Right hindlimb (tissue), 1 donor: ENCODE data around the gene PODXL.
"Not testable (repeated sequence)": the region's sequence is repeated elsewhere in the genome, so short reads cannot be mapped to it uniquely, and the experiment has no call there.

Experiments
- DNase-seq: peaks from one replicate; pipeline ENCODE4 v3.0.0-alpha.2; 2018

PODXL gene

GRCh38 chr7:131489196-131489595 lies 67.2 kb downstream of the PODXL start:
- no peak for DNase-seq

- no peak for DNase-seq
Observed at GRCh38 chr7:131488361-131488760, 68.1 kb downstream of the PODXL start.

- no peak for DNase-seq
Observed at GRCh38 chr7:131487217-131487616, 69.2 kb downstream of the PODXL start.

- no peak for DNase-seq
Observed at GRCh38 chr7:131486346-131486745, 70.1 kb downstream of the PODXL start.

- DNase-seq = no peak
Observed at GRCh38 chr7:131483586-131483985, 72.8 kb downstream of the PODXL start.

GRCh38 chr7:131482800-131483199 lies 73.6 kb downstream of the PODXL start:
- DNase-seq = no peak

- DNase-seq = no peak
Observed at GRCh38 chr7:131480384-131481315, 75.8 kb downstream of the PODXL start.

- DNase-seq = no peak
Observed at GRCh38 chr7:131476740-131477139, 79.7 kb downstream of the PODXL start.

- DNase-seq = no peak
Observed at GRCh38 chr7:131471250-131472004, 85.0 kb downstream of the PODXL start.

GRCh38 chr7:131467788-131468187 lies 88.6 kb downstream of the PODXL start:
- DNase-seq = no peak

GRCh38 chr7:131466735-131467365 lies 89.6 kb downstream of the PODXL start:
- DNase-seq = no peak

GRCh38 chr7:131462715-131463114 lies 93.7 kb downstream of the PODXL start:
- not testable (repeated sequence) for DNase-seq

- DNase-seq = no peak
Observed at GRCh38 chr7:131462059-131462458, 94.4 kb downstream of the PODXL start.

GRCh38 chr7:131459256-131459655 lies 97.2 kb downstream of the PODXL start:
- DNase-seq = no peak

GRCh38 chr7:131456338-131456737 lies 100.1 kb downstream of the PODXL start:
- DNase-seq = no peak

GRCh38 chr7:131455546-131455945 lies 100.9 kb downstream of the PODXL start:
- no peak for DNase-seq

GRCh38 chr7:131455001-131455400 lies 101.4 kb downstream of the PODXL start:
- no peak for DNase-seq

GRCh38 chr7:131454498-131454897 lies 101.9 kb downstream of the PODXL start:
- no peak for DNase-seq
